HL-60 (cell line): ENCODE results near the gene PRCP.

ENCODE experiments used
- DNase-seq, 2 experiments: peaks; one replicate each; pipeline ENCODE4 v3.0.0-alpha.2; 2010 to 2020; ENCODE audit warnings: low read depth in 1 of 2, low spot score in 1 of 2
- H3K27ac ChIP-seq: fragments of 250-450 bp; sonication (Bioruptor Pico); replicated peaks from 2 replicates; pipeline ENCODE4 v1.5.1; 2020; ENCODE audit warnings: mild to moderate bottlenecking, moderate library complexity
- H3K27me3 ChIP-seq: fragments of 250-450 bp; sonication (Bioruptor Pico); 2 replicates; pipeline ENCODE4 v1.5.1; 2021; ENCODE audit warnings: mild to moderate bottlenecking, moderate library complexity; ENCODE audit not compliant: insufficient read depth, poor library complexity, severe bottlenecking
- H3K4me3 ChIP-seq: replicated peaks from 2 replicates; pipeline ENCODE4 v1.5.1; 2011; ENCODE audit warnings: mild to moderate bottlenecking, control low read depth, low read length; ENCODE audit not compliant: insufficient read depth
- CTCF ChIP-seq: IDR thresholded peaks from one replicate; pipeline ENCODE4 v1.5.1; 2011; ENCODE audit warnings: low read length, control low read depth, inconsistent platforms; ENCODE audit not compliant: insufficient read depth
- GABPA ChIP-seq: IDR thresholded peaks from 2 replicates; pipeline ENCODE4 v1.6.1; 2012; ENCODE audit warnings: low read depth
- POLR2AphosphoS5 ChIP-seq: IDR thresholded peaks from 2 replicates; pipeline ENCODE4 v1.6.1; 2012; ENCODE audit warnings: low read depth
- REST ChIP-seq: IDR thresholded peaks from 2 replicates; pipeline ENCODE4 v1.6.1; 2012; ENCODE audit warnings: low read depth; ENCODE audit not compliant: insufficient replicate concordance
- SPI1 ChIP-seq: IDR thresholded peaks from 2 replicates; pipeline ENCODE4 v1.6.1; 2012; ENCODE audit warnings: low read depth, mild to moderate bottlenecking, borderline replicate concordance

The PRCP gene

DNA sequence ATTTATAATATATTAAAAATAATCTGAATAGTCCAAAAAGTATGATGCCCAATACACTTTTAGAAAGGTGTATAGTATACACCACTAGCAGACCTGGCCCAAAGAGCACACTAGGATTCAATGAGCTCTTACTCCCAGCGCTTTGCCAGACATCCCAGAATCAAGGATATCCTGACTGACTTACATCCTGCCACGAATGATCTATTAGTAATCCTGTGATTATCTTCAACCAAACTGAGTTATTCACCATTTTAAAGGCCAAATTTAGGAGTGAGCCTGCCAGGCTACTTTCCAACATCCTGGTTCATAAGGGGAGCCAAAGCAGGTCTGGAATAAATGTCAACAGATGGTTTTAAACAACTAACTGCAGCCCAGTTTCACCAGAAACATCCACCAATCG, 105.7 kb downstream of the PRCP start:
- Histone ChIP-seq H3K4me3 (no peak overlapping the region), H3K27ac (no peak overlapping the region), H3K27me3 (no peaks in the 10 kb centered on the region)
- no peak for TF ChIP-seq GABPA
- TF ChIP-seq CTCF: no peak
- TF ChIP-seq REST: no peak
- TF ChIP-seq POLR2AphosphoS5: no peak
- no peak for TF ChIP-seq SPI1
- no peak for DNase-seq

DNA sequence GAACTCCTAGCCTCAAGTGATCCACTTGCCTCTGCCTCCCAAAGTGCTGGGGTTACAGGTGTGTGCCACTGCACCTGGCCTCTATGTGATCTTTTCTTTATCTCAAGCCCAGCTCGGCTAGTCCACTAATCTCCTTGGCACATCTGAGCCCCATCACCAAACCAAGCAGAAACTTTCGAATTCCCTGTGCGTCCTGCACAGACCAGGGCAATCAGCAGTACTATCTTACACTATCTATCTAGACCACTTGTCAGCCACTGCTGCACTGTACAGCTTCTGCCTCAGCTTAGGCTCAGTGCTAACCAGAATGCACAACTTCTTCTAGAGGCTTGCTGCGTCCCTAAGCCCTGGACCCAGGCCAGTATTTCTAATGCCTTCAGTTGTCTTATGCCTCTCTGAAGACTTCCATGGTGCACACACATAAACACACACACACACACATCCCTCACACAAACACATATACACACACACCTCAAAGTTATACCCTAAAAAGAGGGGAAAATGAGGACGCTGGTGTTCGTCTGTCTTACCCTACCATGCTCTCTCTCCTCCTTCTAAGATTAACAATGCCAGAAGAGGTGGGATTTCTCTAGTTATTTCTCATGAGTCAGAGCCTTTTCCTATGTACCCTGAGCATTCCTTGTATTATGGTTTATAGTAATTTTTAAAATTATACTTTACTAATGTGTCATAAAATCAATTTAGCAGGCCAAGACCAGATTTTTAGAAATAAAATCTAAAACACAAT, 107.2 kb downstream of the PRCP start:
- Histone ChIP-seq H3K27me3 (no peaks in the 10 kb centered on the region), H3K4me3 (no peak overlapping the region), H3K27ac (no peak overlapping the region)
- no peak for TF ChIP-seq GABPA
- TF ChIP-seq REST: no peak
- no peak for TF ChIP-seq CTCF
- no peak for TF ChIP-seq POLR2AphosphoS5
- TF ChIP-seq SPI1: no peak
- no peak for DNase-seq

DNA sequence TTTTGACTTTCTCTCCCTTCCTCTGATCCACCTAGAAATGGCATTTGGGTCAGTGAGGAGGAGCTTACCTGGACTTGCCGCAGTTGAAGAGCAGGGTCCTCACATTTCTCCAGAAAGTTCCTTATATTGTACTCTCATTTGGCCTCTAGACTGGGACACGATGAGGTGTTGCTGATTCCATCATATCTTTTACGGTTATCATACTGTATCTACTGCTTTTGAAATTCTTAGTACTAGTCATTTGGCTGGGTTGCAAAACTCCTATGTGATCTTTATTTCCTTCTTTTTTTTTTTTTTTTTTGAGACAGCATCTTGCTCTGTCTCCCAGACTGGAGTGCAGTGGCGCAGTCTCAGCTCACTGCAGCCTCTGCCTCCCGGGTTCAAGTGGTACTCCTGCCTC, 107.9 kb downstream of the PRCP start:
- Histone ChIP-seq H3K27ac (no peak overlapping the region), H3K4me3 (no peak overlapping the region), H3K27me3 (no peaks in the 10 kb centered on the region)
- TF ChIP-seq CTCF (no peak), SPI1 (no peak), POLR2AphosphoS5 (no peak), REST (no peak), GABPA (no peak)
- DNase-seq: no peak
